Suppressor macrophage treated with lipopolysaccharide for 4 hours (primary cell): ENCODE results near the gene XPO1.
"Not testable (repeated sequence)": the region's sequence is repeated elsewhere in the genome, so short reads cannot be mapped to it uniquely, and the experiment has no call there.

ENCODE experiments used
- DNase-seq: peaks from one replicate; pipeline ENCODE4 v3.0.0-alpha.2; 2020

XPO1 gene, protein sequence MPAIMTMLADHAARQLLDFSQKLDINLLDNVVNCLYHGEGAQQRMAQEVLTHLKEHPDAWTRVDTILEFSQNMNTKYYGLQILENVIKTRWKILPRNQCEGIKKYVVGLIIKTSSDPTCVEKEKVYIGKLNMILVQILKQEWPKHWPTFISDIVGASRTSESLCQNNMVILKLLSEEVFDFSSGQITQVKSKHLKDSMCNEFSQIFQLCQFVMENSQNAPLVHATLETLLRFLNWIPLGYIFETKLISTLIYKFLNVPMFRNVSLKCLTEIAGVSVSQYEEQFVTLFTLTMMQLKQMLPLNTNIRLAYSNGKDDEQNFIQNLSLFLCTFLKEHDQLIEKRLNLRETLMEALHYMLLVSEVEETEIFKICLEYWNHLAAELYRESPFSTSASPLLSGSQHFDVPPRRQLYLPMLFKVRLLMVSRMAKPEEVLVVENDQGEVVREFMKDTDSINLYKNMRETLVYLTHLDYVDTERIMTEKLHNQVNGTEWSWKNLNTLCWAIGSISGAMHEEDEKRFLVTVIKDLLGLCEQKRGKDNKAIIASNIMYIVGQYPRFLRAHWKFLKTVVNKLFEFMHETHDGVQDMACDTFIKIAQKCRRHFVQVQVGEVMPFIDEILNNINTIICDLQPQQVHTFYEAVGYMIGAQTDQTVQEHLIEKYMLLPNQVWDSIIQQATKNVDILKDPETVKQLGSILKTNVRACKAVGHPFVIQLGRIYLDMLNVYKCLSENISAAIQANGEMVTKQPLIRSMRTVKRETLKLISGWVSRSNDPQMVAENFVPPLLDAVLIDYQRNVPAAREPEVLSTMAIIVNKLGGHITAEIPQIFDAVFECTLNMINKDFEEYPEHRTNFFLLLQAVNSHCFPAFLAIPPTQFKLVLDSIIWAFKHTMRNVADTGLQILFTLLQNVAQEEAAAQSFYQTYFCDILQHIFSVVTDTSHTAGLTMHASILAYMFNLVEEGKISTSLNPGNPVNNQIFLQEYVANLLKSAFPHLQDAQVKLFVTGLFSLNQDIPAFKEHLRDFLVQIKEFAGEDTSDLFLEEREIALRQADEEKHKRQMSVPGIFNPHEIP (N-terminal part only)

DNA sequence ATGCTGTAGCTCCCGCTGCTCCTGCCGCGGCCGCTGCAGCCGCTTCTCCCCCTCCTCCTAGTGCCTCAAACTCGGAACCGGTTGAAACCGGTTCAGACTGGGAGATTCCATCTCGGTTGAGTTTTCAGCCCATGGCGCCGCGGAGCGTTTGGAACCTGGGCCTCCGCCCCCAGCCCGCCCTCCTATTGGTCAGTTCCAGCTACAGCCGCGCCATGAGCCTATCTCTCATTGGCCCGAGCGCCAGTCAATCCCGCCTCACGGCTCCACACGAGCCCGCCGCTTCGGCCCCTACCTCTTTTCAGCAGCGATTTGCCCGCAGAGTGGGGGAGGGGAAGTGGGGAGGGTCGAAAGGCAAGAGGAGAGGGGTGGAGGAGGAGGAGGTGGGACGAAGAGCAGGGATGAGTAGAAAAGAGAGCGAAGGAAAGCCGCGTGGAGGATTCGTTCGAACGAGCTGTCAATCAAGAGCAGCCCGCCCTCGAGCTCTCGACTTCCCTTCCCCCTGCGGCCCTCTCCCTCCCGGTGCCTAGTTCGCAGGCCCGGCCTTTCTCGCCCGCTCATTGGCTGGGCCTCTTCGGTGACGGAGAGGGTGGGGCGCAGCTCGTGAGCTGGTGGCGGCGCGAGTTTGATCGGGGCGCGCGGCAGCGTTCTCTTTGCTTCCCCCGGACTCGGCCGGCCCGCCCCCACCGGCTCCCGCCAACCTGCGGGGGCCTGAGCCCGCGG, at the start of gene XPO1:
Gene XPO1, minus strand, starts transcription at position 157 of the 720 bp plus-strand sequence. CDS start 4,459 bp downstream, outside the sequence.
- peak; percentile 99 for DNase-seq

DNA sequence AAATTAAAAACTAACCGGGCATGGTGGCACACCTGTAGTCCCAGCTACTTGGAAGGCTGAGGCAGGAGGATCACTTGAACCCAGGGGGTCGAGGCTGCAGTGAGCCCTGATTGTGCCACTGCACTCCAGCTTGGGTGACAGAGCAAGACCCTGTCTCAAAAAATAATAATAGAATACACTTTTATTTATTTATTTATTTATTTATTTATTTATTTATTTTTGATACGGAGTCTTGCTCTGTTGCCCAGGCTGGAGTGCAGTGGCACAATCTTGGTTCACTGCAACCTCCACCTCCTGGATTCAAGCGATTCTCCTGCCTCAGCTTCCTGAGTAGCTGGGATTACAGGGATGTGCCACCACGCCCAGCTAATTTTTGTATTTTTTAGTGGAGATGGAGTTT, 48.8 kb upstream of the XPO1 start:
- not testable (repeated sequence) for DNase-seq

DNA sequence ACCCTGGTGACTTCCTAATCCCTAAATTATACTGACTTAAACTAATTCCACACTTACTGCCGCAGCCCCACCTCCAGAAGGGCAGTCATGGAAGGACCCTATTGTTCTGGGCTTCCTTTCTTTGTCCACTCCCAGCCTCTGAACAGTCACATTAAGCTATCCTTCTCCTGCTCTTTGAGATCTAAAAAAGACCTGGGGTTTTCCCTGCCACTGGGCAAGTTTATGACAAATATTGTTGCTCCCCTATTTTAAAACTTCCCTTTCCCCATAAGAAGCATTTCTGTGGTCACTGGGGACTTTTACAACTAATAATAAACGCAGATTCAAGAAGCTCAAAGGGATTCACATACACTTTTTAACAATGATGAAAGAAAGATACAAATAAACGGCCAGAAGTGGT, 47.2 kb upstream of the XPO1 start:
- DNase-seq = peak; percentile 60

DNA sequence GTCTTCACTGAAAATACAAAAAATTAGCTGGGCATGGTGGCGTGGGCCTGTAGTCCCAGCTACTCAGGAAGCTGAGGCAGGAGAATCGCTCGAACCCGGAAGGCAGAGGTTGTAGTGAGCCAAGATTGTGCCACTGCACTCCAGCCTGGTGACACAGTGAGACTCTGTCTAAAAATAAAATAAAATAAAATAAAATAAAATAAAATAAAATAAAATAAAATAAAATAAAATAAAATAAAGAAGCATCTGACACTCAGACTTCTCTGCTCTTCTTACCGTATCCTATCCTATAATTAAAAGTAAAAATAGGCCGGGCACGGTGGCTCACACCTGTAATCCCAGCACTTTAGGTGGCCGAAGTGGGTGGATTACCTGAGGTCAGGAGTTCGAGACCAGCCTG, 46.2 kb upstream of the XPO1 start:
- DNase-seq = not testable (repeated sequence)

DNA sequence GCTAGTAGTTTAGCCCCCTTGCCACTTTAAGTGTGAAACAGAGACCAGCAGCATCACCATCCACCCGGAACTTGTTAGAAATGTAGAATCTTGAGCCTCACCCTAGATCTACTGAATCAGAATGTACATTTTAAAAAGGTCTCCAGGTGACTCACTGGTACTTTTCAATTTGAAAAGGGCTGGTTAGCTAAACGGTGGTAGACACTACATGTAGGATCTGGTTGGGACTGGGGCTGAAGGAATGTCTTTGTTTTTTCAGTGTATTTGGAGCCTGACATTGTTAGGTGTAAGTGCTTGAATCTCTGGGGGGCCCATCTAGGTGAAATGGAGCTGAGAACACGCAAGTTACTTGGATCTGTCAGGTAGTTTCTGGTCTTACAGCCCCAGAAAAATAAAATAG, 44.0 kb upstream of the XPO1 start:
- DNase-seq = no peak

DNA sequence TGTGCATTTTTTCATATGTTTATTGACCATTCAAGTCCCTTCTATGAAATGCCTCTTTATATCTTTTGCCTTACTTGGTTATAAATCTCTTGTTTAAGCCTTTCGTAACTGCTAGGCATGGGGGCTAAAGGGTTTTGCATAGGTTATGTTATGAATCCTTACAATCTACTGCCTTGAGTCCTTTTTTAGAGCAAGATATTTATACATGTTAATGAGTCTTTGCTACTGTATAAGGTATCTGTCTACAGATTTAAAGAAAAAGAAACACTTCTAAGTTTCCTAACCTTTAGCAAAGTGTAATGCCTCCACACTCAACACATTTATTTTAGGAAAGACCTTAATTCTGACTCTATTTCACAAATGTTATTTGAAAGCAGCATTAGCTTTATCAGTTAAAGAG, 43.6 kb upstream of the XPO1 start:
- no peak for DNase-seq

DNA sequence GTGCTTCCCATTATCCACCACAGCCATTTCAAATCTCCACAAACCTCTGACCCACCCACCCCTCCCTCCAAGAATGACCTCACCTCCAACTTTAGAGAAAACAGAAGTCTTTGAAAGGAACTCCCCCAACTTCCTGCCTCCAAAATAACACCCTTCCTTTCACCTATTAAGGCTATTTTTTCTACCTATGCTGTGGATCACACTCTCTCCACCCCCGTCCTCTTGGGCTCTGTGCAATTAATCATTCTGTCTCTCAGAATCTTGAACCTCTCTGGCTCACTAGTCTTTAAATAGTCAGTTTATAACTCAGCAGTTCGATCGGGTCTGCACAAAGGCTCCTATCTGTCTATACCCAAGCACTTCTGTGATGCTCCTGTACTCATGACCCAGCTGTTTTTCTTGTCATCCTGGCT, 37.3 kb upstream of the XPO1 start:
- DNase-seq = peak; percentile 8

DNA sequence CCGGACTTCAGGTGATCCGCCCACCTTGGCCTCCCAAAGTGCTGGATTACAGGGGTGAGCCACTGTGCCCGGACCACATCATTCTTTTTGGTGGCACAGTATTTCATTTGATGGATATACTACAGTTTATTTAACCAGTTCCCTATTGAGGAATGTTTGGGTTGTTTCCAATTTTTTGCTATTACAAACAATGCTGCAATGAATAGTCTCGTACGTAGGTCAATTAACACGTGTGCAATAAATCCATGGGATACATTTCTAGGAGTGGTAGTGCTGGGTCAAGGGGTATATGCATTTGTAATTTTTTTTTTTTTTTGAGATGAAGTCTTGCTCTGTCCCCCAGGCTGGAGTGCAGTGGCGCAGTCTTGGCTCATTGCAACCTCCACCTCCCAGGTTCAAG, 28.4 kb upstream of the XPO1 start:
- DNase-seq = no peak

DNA sequence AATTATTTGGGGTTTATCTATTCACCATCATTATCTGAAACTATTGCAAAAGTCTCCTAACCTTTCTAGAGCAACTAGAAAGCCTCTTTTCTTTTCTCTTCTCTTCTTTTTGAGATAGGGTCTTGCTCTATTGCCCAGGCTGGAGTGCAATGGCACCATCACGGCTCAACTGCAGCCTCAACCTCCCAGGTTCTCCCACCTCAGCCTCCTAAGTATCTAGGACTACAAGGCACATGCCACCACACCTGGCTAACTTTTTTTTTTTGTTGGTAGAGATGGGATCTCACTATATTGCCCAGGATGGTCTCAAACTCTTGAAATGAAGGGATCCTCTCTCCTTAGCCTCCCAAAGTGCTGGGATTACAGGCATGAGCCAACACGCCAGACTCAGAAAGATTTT, 24.5 kb upstream of the XPO1 start:
- no peak for DNase-seq

DNA sequence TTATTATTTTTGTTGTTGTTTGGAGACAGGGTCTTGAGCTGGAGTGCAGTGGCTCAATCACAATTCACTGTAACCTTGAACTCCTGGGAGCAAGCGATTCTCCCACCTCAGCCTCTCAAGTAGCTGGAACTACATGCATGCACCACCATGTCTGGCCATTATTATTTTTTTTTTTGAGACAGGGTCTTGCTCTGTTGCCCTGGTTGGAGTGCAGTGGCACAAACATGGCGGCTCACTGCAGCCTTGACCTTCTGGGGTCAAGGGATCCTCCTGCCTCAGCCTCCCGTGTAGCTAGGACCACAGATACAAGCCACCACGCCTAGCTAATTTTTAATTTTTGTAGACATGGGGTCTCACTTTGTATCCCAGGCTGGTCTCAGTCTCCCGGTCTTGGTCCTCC, 20.0 kb upstream of the XPO1 start:
- no peak for DNase-seq

DNA sequence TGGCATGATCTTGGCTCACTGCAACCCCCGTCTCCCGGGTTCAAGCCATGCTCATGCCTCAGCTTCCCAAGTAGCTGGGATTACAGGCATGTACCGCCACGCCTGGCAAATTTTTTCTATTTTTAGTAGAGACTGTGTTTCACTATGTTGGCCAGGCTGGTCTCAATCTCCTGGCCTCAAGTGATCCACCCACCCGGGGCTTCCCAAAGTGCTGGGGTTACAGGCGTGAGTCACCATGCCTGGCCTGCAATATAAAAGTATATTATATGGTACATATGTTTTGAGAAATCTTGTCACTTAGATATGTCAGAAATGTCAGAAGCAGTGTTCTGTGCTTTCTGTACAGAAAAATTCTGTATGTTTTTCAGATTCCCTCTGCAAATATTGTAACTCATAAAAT, 19.2 kb upstream of the XPO1 start:
- no peak for DNase-seq

DNA sequence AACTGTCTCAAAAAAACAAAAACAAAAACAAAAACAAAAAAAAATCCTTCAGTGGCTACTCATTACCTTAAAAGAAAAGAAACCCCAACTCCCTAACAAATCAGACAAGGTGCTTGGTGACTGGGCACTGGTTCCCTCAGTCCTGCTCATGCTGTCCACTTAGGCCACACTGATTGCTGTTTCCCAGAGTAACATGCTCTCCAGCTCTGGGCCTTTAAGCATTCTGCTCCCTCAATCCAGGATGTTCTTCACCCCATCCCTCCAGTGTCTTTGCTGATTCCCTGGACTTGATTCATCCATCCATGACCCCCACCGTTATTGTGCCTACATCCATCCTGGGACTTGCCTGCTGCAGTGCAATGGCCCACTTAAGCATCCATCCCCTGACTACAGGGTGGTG, 16.4 kb upstream of the XPO1 start:
- no peak for DNase-seq

DNA sequence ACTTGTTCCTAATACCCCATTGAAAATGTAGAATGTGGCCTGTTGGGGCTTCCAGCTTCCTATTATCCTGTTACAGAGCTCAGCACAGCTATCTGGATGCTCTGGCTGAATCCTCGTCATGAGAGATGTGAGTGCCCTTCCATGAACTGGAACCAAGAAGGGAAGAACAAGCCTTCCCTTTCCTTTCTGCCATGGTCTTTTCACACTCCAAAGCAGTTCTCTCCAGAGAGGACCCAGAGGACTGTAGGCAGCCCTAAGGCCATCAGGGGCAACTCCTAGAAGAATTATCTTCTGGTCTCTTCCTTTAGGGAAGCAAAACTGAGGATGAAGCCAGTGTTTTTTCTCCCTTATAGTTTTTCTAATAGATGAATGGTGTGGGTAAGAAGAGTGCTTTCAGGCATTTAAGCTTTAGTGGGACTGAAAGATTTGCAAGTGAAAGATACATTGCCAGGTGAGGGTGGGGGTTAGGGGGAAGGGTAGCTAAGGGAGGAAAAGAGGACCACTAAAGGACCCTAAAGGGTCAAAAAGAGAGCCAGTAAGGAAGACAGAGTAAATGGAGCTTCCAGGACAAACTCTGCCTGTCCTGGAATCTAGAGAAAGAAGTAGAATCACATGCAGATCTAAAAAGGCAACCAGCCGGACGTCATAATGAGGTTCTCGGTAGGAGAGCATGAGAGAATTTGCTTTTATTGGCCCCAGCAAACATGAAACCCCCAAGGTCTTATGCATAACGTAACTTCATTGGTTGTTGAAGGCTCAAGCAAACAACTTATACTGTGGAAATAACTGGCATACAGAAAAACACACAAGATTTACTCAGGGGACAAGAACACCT, 12.4 kb upstream of the XPO1 start:
- DNase-seq = no peak

DNA sequence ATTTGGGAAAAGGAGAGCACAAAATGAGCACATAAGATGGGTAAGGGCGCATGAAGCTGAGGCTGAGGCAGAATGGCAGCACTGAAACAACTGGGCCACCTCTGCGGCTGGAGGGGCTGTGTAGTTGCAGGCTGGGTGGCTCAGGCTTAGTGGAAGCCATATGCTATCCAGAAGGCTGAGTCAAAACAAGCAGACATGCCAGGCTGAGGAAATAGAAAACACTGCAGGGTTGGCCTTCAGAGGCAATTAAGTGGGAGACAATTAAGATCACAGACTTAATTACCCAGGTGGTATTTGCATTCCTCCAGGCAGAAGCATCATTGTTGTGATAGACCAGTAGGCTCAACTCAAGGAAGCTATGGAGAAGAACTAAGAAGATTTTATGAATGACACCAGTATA, 11.4 kb upstream of the XPO1 start:
- no peak for DNase-seq

DNA sequence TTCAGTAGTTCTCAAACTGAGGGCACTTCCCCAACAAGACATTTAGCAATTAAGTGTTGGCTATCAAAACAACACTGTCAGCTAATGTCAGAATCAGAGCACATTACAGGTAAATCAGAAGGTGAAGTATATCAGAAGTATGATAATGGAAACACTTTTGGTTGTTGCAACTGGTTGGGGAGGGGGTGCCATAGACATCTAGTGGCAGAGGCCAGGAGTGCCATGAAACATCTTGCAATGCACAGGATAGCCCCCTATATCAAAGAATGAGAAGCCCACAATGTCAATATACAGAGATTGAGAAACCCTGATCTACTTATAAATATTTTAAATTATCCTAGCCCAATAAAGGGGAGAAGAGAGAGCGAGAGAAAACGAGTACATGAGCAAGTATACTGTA, 4.9 kb upstream of the XPO1 start:
- no peak for DNase-seq

DNA sequence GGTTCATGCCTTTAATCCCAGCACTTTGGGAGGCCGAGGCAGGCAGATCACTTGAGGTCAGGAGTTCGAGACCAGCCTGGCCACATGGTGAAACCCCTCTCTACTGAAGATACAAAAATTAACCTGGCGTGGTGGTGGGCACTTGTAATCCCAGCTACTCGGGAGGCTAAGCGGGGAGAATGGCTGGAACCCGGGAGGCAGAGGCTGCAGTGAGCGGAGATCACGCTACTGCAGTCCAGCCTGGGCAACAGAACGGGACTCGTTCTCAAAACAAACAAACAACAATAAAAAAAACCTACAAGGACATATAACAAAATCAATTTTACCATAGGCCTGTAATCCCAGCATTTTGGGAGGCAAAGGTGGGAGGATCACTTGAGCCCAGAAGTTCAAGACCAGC, 2.0 kb upstream of the XPO1 start:
- DNase-seq = not testable (repeated sequence)

DNA sequence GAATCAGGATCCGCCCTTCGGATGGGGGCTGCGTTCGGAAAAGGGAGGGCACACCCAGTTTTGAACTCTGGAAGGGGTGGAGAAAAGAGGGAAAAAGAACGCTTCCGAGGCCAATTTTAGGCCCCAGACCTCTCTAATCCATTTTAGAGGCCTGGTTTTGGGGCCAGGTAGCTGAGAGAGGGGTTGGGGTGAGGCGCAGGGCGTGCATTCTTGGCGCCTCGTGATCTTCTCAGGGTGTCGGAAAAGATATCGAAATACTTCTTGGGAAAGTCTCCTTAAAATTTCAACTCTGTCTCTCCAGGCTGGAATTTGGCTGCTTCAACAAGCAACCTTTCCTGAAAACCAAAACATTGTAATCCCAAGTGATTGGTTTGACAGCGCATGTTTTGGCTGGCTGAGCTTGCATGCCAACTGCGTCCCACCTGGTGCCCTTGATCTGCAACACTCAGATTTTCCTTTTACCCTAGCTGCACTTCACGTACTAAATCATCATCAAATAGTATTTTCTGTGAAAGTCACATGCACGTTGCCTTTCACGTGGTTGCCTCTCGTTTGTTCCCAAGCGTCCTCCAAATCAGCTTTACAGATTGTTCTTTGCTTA, 864 bp upstream of the XPO1 start:
- peak; percentile 14 for DNase-seq

DNA sequence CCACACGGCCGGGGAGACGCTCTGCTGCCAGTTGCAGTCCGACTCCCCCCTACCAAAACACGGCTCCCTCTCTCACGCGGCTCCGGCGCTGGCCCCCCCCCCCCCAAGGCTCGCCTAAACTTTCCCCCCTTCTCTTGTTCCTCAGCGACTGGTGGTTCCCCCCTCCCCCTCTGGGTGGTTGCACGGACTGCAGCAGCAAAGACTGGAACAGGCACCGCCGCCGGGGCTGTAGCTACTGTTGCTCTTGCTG, 281 bp downstream of the XPO1 start:
- no peak for DNase-seq

DNA sequence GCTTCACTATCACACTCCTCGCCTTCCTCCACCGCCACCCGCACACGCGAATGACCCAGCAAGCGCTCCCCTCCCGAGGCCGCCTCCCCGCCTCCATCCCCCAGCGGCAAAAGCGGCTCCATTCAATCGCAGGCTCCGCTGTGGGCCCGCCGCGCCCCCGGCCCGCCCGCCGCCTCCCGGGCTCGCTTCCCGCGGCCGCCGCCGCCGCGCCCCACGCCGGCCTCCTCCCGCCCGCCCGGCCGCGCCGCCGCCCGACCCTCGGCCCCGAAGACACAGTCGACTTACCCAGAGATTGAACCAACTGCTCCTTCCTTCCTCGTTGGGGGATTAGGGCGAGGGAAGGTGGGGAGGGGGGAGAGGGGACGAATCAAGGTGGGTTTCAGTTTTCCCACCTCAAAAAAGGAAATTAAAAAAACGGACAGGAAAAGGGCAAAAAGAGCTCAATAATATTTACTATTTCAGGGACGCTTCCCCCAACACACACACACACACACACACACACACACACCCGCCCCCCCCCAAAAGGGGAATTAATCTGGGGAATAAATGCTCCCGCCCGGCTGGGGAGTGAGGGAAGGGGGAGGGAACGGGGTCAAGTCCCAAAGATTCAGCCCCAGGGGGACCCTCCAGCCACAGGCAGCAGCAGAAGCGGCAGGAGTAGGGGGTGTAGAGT, 743 bp downstream of the XPO1 start:
- peak; percentile 52 for DNase-seq

DNA sequence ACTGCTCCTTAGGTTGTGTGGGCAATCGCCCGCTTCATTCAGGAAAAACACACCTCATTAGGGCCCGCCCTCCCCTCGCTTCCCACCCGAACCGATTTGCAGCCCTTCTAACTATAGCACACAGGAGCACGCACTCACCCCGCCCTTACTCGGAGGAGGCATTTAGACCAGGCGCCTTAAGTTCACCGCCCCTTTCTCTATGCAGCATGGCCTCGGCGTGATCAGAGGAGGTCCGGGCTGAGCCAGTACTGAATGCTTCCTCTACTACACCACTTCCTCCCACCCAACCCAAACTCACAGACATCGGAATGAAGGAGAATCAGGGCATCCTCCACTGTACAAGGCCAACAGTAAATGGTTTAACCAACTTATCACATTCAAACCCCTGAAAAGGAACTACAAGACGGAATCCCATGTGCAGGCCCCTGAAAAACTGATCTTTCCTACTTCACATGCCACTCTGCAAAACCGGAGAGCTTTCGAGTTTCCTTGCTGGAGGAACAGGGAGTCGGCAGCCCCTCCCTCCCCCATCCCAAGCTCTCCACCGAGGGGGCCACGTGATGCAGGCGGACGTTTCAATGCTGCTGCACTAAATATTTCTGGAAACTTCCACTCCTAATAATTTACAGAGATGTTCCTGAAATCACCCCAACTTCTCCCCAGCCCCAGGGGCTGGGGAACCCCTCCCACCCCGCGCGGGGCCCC, 1.4 kb downstream of the XPO1 start:
- DNase-seq = peak; percentile 90

DNA sequence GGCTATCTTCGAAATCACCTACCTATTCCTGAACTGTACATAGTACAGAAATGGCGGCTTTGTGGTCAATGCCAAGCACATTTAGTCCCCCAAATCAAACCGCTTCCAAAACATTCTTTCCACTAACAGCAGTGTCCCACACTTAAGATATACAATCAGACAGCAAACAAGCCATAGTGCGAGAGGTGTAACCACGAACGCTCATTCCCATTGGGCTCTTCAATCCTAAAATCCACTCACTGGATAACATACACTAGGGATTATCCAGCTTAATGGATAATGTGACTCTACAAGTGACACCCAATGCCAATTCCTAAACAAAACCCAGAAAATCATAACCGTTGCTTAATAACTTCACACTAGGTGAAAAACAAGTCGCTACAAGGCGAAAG, 2.0 kb downstream of the XPO1 start:
- DNase-seq = peak; percentile 17
